Hindlimb muscle (tissue), 1 donor: ENCODE measurements around the gene FXYD3. TPM values are rescaled to one million over a fixed set of nuclear protein-coding genes. Genes with fewer than 3 reads are reported as not detected.

ENCODE experiments used
- DNase-seq: peaks from one replicate; pipeline ENCODE4 v3.0.0-alpha.2; 2013
- polyA plus RNA-seq: library from polyadenylated mRNA; unstranded; fragments of 120-200 nt; gene quantifications from one replicate; pipeline ENCODE4 v1.2.1, GENCODE V29; 2013; ENCODE audit not compliant: insufficient read length

FXYD3 gene
- polyA plus RNA-seq, 1 donor: 0.97 TPM

- DNase-seq: no peak
Measured at GRCh38 chr19:35106898-35107541, 8.6 kb upstream of the FXYD3 start.

GRCh38 chr19:35107545-35107944 is 8.1 kb upstream of the FXYD3 start:
- no peak for DNase-seq

GRCh38 chr19:35108730-35109129 is 6.9 kb upstream of the FXYD3 start:
- DNase-seq: no peak

DNA sequence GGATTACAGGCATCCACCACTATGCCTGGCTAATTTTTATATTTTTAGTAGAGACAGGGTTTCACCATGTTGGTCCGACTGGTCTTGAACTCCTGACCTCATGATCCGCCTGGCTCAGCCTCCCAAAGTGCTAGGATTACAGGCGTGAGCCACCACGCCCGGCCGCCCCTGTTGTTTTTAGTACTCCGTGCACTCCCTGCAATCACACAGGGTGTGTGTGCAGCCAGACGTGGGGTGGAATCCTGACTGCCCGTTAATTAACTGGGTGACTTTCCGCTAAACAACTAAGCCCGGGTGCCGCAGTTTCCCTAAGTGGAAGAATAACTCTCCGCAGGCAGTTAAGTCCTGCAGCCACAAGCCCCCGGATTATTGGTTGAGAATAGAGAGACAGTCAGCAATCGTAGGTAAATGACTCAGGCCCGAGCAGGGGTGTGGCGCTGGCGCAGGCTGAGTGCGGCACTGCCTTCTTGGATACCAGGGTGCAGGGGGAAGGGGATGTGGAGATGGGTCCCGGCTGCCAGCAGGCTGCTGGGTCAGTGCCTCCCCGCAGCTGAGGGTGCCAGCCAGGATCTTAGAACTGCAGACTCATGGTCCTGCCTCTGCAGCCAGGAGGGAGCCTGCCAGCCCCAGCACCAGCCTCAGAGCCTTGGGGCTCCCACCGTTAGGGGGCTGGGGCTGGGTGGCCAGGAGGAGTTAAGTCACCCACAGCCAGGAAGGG is 6.1 kb upstream of the FXYD3 start:
- no peak for DNase-seq

- DNase-seq: no peak
Measured at GRCh38 chr19:35110974-35111373, 4.6 kb upstream of the FXYD3 start.

DNA sequence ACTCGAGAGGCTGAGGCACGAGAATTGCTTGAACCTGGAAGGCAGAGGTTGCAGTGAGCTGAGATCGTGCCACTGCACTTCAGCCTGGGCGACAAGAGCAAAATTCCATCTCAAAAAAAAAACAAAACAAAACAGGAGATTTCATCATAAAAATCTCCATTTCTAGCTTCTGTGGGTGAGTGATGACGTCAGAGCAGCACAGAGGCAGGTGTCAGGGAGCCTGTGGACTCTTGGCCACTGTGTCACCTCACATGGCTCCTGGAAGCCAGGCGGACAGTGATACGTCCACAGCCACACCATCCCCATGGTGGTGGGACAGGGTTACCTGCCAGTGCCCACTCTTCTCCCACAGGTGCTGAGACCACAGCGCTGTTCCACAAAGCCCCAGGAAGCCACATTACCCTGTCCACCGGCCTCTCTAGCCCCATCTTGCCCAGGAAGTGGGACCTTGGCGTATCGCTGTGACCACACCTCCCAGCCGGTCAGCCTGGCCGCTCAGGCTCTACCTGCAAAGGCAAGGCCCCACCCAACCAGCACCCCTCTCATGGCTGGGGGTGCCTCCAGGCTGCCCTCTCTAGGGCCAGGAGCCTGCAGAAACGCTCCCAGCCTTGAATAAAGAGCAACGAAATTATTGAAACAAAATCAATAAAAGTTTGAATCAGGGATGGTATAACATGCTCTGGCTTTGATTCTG is 2.5 kb upstream of the FXYD3 start:
- no peak for DNase-seq

DNA sequence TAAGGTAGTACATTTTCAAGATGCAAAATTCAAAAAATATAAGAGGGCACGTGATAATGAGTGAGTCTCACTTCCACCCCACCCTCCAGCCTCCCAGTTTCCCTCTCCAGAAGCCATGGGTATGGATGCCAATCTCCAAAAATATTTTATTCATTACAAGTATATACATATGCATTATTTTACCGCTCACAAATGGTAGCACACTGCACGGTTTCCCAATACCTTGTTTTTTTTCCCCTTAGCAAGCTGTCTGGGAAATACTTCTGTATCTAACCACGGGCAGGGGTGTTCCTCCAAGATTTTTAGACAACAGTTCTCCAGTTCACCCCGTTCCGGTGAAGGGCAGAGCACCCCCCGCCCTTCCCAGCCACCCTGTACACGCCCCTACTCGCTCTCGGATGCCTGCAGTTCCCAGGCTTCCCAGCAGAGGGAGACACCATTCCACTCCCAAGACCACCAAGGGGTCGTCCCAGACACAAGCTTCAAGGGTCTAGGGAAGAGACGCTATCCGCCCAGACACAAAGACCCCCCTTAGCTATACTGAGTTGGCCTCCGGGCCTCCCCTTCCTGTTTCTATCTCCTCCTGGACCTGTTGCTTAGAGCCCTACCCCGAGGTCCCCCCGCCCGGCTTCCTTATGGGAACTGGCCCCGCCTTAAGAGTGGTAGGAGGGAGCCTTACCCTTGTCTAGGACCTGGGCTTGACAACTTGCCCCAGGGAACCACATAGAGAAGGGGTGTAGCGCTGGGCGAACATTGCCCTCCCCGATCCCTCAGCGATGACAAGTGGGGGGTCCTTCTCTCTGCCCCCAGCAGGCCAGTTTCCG is 1.1 kb upstream of the FXYD3 start:
- peak; percentile 76 for DNase-seq

- DNase-seq: no peak
Measured at GRCh38 chr19:35116072-35116801, 614 bp downstream of the FXYD3 start.

DNA sequence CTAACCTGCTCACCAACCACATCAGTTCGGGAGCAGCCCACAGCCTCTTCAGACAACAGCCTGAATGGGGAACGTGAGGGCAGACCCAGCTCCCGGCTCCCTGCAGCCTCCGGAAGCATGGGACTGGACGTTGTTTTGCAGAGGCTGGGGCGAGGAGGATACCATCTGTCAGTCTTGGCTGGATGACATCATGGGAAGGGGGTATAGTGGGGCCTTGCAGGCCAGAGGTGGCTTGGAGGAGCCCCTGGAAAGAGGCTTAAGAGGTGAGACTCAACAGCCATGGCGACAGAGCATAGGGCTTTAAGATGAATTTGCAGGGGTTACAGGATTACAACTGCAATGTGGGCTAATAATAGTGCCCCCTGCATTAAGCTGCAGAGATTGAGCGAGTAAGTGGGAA is 1.5 kb downstream of the FXYD3 start:
- DNase-seq: no peak

GRCh38 chr19:35117799-35118198 is 2.2 kb downstream of the FXYD3 start:
- DNase-seq: no peak

- DNase-seq: no peak
Measured at GRCh38 chr19:35118268-35119020, 2.8 kb downstream of the FXYD3 start.

DNA sequence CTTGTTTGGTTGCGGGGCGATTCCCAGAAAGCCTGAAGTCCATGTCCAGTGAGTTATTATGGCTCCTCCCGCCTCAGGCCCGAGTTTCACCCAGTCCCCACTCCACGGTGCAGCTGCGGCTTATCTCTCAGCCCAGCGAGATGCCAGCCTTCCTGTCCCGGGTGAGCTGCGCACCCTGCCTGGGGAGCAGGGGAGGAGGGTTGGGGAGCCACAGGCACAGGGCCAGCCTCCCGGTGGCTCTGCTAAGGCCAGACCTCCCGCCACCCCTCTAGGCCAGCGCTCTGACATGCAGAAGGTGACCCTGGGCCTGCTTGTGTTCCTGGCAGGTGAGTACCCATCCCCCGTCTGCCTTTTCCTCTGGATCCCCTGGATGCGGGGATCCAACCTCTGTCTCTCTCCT is 3.5 kb downstream of the FXYD3 start:
- DNase-seq: no peak

DNA sequence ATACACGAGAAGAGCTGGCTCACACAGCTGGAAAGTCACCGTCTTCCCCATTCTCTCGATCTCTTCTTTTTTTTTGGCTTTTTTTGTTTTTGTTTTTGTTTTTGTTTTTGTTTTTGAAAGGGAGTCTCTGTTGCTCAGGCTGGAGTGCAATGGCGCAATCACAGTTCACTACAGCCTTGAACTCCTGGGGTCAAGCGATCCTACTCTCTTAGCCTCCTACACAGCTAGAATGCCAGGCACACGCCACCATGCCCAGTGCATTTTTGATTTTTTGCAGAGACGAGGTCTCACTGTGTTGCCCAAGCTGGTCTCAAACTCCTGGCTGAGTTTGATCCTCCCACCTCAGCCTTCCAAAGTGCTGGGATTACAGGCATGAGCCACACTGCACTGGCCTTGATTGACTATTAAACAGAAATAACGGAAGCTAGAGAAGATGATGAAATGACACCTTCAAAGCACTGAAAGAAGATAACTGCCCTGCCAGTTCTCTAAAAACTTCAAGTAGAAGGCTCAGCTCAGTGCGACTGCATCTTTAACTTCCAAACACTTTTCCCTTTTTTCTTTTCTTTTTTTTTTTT is 4.0 kb downstream of the FXYD3 start:
- no peak for DNase-seq

GRCh38 chr19:35120492-35120891 is 4.9 kb downstream of the FXYD3 start:
- DNase-seq: no peak

- no peak for DNase-seq
Measured at GRCh38 chr19:35120898-35121297, 5.3 kb downstream of the FXYD3 start.

DNA sequence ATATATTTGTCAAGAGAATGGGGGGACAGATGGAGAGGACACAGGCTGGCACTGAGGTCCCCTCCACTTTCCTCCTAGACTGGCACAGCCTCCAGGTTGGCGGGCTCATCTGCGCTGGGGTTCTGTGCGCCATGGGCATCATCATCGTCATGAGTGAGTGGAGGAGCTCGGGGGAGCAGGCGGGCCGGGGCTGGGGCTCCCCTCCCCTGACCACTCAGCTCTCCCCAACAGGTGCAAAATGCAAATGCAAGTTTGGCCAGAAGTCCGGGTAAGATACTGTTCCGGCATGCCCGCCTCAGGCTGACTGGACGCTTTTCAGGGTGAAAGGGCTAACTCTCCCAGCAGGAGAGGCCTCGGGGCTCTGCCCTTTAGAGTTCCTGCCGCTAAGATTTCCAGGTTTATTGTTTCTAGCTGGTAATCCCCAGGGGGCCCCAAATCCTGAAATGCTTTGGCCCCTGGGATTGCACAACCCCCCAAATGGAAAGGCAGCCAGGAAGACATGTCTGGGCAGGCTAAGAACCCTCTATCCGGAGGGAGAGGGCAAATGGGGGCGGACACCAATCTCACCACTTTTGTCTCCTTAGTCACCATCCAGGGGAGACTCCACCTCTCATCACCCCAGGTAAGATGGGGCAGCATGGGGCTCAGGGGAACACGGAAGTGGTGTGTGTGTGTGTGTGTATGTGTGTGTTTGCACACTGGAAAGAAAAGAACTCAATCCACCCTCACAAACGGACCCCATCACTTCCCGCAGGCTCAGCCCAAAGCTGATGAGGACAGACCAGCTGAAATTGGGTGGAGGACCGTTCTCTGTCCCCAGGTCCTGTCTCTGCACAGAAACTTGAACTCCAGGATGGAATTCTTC is 7.3 kb downstream of the FXYD3 start:
- DNase-seq: no peak

DNA sequence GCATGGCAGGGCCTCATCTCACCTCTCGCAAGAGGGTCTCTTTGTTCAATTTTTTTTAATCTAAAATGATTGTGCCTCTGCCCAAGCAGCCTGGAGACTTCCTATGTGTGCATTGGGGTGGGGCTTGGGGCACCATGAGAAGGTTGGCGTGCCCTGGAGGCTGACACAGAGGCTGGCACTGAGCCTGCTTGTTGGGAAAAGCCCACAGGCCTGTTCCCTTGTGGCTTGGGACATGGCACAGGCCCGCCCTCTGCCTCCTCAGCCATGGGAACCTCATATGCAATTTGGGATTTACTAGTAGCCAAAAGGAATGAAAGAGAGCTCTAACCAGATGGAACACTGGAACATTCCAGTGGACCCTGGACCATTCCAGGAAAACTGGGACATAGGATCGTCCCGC is 8.0 kb downstream of the FXYD3 start:
- DNase-seq: no peak

DNA sequence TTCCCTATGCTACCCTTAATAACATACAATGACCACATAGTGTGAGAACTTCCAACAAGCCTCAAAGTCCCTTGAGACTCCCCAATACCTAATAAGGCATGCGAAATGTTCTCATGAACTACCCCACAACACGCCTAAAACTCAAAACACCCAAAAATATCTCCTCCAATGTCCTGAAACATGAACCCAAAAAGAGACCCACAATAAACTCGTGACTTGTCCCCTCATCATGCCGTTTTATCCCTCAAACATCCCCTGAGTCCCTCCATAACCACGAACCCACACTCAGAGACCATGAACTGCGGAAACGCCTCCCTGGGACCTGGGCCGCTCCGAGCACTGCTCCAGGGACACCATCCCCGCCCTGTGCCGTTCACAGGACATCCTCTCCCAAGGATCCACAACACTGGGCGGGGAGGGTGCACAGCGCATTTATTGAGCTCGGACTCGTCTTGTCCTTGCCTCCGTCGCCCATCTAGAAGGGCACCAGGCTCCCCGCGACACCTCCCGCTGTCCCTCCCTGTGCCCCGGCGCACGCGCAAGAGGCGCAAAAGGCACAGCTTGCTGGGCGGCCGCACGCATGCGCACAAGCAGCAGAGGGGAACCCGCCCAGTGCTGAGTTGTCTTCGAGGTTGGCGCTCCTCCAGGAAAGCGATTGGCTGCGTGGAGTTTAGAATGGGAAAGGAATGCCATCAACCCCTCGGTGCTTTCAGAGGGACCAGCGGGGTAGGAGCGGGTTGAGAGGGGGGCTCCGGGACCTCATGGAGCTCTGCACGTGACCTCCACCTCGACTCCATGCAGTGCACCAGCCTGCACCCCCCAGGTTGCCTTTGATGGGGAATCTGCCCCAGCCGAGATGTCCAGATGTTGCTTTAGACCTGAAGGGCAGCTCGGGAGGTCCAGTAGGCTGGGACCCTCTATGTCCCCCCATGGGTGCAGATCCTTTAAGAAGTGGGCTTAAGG is 8.8 kb downstream of the FXYD3 start:
- DNase-seq: peak; percentile 97

DNA sequence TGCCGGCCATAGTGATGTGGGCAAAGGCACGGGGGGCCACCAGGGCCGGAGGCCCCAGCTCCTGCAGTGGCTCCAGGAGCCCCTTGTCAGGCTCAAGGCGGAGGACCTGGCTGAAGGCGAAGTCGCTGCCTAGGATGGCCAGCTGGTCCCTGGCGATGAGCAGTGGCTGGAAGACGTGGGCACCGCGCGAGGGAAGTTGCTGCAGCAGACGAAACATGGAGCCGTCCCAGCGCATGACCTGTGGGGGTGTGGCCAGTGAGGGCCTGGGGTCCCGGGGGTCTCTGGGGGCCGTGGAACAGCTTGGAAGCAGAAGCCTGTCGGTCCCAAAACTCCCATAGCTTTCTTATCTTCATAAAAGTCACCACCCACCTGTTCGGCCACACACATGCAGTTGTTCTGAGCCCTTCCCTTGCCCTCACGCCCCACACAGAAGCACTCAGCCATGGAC is 9.7 kb downstream of the FXYD3 start:
- no peak for DNase-seq
